ENCODE measurements around the gene PAM. TPM values are rescaled to one million over a fixed set of nuclear protein-coding genes. Genes with fewer than 3 reads are reported as not detected.

Gene PAM
- total and polyA plus RNA-seq, 2 of the 8 experiments (the other 6 are each of a cell fraction or from before 2014, with no cell fraction given): 30.4 to 67.8 TPM

DNA sequence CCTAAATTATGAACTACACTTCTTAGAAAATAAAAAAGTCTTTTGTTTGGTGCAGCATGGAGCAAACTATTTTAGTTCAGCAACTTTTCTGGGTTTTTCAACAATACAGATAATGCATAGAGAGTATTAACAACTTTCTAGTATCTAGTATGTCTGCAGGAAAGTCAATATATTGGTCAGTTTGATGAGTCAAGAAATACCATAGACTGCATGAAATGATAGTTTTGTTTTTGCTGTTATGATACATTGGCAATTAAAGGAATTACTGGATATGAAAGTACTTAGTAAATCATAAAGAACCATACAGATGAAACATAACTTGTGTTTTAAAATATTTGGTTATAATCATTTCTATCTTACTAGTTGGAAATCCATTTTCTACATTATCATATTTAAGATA, 191.3 kb downstream of the PAM start:
- Histone ChIP-seq H3K36me3 (ENCODE audit: control insufficient read depth in 2 of 4, insufficient read depth in 4 of 4, low read length in 3 of 4) (peaks cover 0 to 4% (median 0%) of the 10 kb centered on the region in 4 experiments; a peak in 1 of 8 replicates), H2BK12ac (ENCODE audit: low read depth, low read length) (no peak overlapping the region), H3K79me2 (ENCODE audit: control insufficient read depth in 1 of 2, insufficient read depth in 2 of 2, low read length in 2 of 2) (no peaks in the 10 kb centered on the region), H3K27ac (ENCODE audit: low read depth, low read length) (no peak overlapping the region), H3K4ac (replicated peaks; ENCODE audit: insufficient read length, low read depth, low read length) (no peak overlapping the region), H2BK15ac (ENCODE audit: low read length) (no peak overlapping the region), H2BK5ac (ENCODE audit: low read depth, low read length) (no peak overlapping the region), H3K18ac (ENCODE audit: extremely low read depth, low read length) (no peak overlapping the region), H4K20me1 (replicated peaks in 1 of 2; ENCODE audit: control insufficient read depth in 1 of 2, insufficient read depth in 2 of 2, low read length in 2 of 2) (no peaks in the 10 kb centered on the region), H3K4me3 (ENCODE audit: extremely low read depth in 1 of 4, insufficient read depth in 2 of 4, low read depth in 3 of 4, low read length in 4 of 4) (no peak overlapping the region), H3K23ac (ENCODE audit: insufficient read length) (no peak overlapping the region), H3K9me3 (ENCODE audit: insufficient read depth in 2 of 2, low read depth in 1 of 2, low read length in 1 of 2) (no peaks in the 10 kb centered on the region), H4K91ac (replicated peaks; ENCODE audit: insufficient read length, low read length) (no peak overlapping the region), H3K56ac (replicated peaks; ENCODE audit: insufficient read length, low read depth, low read length) (no peak overlapping the region), H3K9ac (replicated peaks in 1 of 4; ENCODE audit: extremely low read depth in 1 of 4, low read depth in 3 of 4, low read length in 3 of 4) (no peak overlapping the region), H3K79me1 (ENCODE audit: low read depth, low read length) (no peaks in the 10 kb centered on the region), H2BK120ac (replicated peaks; ENCODE audit: low read depth, low read length) (no peak overlapping the region), H2AFZ (ENCODE audit: low read length) (no peak overlapping the region), H3K23me2 (ENCODE audit: low read depth, low read length) (no peaks in the 10 kb centered on the region; the same call in 1 of the 2 replicates), H2BK20ac (ENCODE audit: low read length) (no peak overlapping the region), H3K14ac (ENCODE audit: insufficient read length) (no peak overlapping the region), H3K27me3 (replicated peaks in 1 of 4; ENCODE audit: control insufficient read depth in 3 of 4, extremely low read depth in 1 of 4, insufficient read depth in 3 of 4, low read length in 3 of 4) (no peaks in the 10 kb centered on the region), H4K5ac (ENCODE audit: insufficient read length, low read depth, low read length) (no peak overlapping the region), H3K4me1 (replicated peaks in 1 of 4; ENCODE audit: control insufficient read depth in 3 of 4, insufficient read depth in 4 of 4, low read length in 3 of 4) (no peaks in the 10 kb centered on the region), H2AK5ac (ENCODE audit: low read depth, low read length) (no peak overlapping the region), H4K8ac (ENCODE audit: extremely low read depth, insufficient read depth, low read length) (no peak overlapping the region), H3K4me2 (ENCODE audit: insufficient read depth in 1 of 2, low read depth in 2 of 2, low read length in 2 of 2) (no peak overlapping the region)
- ChIA-PET CTCF (ENCODE audit: partially characterized antibody) (no interaction called here), POLR2A (ENCODE audit: partially characterized antibody) (interaction anchor here (0.9 kb wide), 1 partner anchor 173 kb away, joined by 3 read pairs; no protein-coding TSS in a partner anchor)
- no peak for TF ChIP-seq ZNF274 (IDR thresholded peaks at IDR 0.05; ENCODE audit: borderline replicate concordance, extremely low read depth, low read length)
- no peak for FAIRE-seq
- no peak for DNase-seq (ENCODE audit: low read depth in 1 of 2, low spot score in 2 of 2)

Measured in H1 (cell line).